ENCODE measurements around the gene CLCN7. TPM values are rescaled to one million over a fixed set of nuclear protein-coding genes. Genes with fewer than 3 reads are reported as not detected.

CLCN7 gene
- total and polyA plus RNA-seq, 2 of the 13 experiments (the other 11 are each of a cell fraction or from before 2014, with no cell fraction given), result 24.6 to 25.1 TPM

GRCh38 chr16:1430759-1431496 lies 43.9 kb downstream of the CLCN7 start, which contains the start of gene PERCC1 (continued):
- TF ChIP-seq ZBTB34 (CRISPR knock-in tag; IDR thresholded peaks at IDR 0.05) (no peak), NR2F6 (IDR thresholded peaks at IDR 0.05) (peak; percentile 44; the same call in 1 of the 2 replicates), NR2F6 (CRISPR knock-in tag; IDR thresholded peaks at IDR 0.05) (peak; percentile 67; the same call in 1 of the 2 replicates), ZNF703 (CRISPR knock-in tag; IDR thresholded peaks at IDR 0.05; ENCODE audit: borderline replicate concordance) (no peak; the same call in 1 of the 2 replicates), HDAC6 (IDR thresholded peaks at IDR 0.05; ENCODE audit: low read depth, low read length) (no peak), TRIM24 (CRISPR knock-in tag; IDR thresholded peaks at IDR 0.05) (no peak), KLF9 (CRISPR knock-in tag; IDR thresholded peaks at IDR 0.05; ENCODE audit: low read depth) (0 out of 2 replicates have a peak, but pooled peaks have one; percentile 45), THAP9 (CRISPR knock-in tag; IDR thresholded peaks at IDR 0.05; ENCODE audit: borderline replicate concordance) (peak; percentile 66), CHD2 (IDR thresholded peaks at IDR 0.05; ENCODE audit: low read depth, low read length) (no peak), NFIC (IDR thresholded peaks at IDR 0.05; ENCODE audit: low read length) (no peak), SKIL (CRISPR knock-in tag; IDR thresholded peaks at IDR 0.05; ENCODE audit: borderline replicate concordance) (peak; percentile 92), ZFP36 (IDR thresholded peaks at IDR 0.05; ENCODE audit: borderline replicate concordance, low read depth, low read length, partially characterized antibody) (no peak), RXRB (CRISPR knock-in tag; IDR thresholded peaks at IDR 0.05; ENCODE audit: borderline replicate concordance) (0 out of 2 replicates have a peak, but pooled peaks have one; percentile 47), ZNF564 (CRISPR knock-in tag; IDR thresholded peaks at IDR 0.05) (no peak), U2AF2 (IDR thresholded peaks at IDR 0.05; ENCODE audit: low read depth, low read length) (no peak), ZNF615 (CRISPR knock-in tag; IDR thresholded peaks at IDR 0.05; ENCODE audit: borderline replicate concordance) (no peak), ZNF607 (CRISPR knock-in tag; IDR thresholded peaks at IDR 0.05; ENCODE audit: borderline replicate concordance) (0 out of 2 replicates have a peak, but pooled peaks have one; percentile 54), PREB (CRISPR knock-in tag; IDR thresholded peaks at IDR 0.05) (no peak), SIX1 (CRISPR knock-in tag; IDR thresholded peaks at IDR 0.05; ENCODE audit: borderline replicate concordance) (no peak), ARHGAP35 (CRISPR knock-in tag; IDR thresholded peaks at IDR 0.05; ENCODE audit: borderline replicate concordance) (no peak; the same call in 1 of the 2 replicates)
- TF ChIP-seq, protein P1, sequence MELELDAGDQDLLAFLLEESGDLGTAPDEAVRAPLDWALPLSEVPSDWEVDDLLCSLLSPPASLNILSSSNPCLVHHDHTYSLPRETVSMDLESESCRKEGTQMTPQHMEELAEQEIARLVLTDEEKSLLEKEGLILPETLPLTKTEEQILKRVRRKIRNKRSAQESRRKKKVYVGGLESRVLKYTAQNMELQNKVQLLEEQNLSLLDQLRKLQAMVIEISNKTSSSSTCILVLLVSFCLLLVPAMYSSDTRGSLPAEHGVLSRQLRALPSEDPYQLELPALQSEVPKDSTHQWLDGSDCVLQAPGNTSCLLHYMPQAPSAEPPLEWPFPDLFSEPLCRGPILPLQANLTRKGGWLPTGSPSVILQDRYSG (CRISPR knock-in tag; IDR thresholded peaks at IDR 0.05), result no peak
